ENCODE data around the gene PPP3CA.

PPP3CA gene

GRCh38 chr4:101163936-101164335 is 183.4 kb downstream of the PPP3CA start:
- DNase-seq (ENCODE audit: low read depth): peak; percentile 38
- TF ChIP-seq, protein P1, sequence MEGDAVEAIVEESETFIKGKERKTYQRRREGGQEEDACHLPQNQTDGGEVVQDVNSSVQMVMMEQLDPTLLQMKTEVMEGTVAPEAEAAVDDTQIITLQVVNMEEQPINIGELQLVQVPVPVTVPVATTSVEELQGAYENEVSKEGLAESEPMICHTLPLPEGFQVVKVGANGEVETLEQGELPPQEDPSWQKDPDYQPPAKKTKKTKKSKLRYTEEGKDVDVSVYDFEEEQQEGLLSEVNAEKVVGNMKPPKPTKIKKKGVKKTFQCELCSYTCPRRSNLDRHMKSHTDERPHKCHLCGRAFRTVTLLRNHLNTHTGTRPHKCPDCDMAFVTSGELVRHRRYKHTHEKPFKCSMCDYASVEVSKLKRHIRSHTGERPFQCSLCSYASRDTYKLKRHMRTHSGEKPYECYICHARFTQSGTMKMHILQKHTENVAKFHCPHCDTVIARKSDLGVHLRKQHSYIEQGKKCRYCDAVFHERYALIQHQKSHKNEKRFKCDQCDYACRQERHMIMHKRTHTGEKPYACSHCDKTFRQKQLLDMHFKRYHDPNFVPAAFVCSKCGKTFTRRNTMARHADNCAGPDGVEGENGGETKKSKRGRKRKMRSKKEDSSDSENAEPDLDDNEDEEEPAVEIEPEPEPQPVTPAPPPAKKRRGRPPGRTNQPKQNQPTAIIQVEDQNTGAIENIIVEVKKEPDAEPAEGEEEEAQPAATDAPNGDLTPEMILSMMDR (IDR thresholded peaks at IDR 0.05; ENCODE audit: insufficient read depth, low read depth, low read length, missing control alignments): no peak
- H3K4me3 ChIP-seq (ENCODE audit: low read length): no peak overlapping the region

DNA sequence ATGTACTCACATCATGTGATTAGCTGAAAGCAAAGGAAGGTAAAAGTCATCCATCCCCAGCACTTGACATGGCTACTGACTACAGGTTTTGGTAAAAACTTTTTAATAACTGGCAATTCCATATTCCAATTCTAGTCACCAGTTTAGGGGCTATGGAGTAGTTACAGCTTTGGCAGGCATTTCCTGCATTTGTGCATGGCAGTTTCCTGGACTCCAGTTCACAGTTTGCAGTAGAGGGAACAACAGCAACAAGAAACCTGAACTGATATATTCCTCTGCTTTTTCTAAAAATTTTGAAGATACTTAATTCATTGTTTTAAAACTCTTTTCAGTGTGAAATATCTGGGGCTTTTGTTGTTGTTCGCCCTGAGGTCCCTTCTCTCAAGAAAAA is 184.3 kb downstream of the PPP3CA start:
- no peak for DNase-seq (ENCODE audit: low read depth)
- TF ChIP-seq, protein P1 (IDR thresholded peaks at IDR 0.05; ENCODE audit: insufficient read depth, low read depth, low read length, missing control alignments): no peak
- no peak overlapping the region for H3K4me3 ChIP-seq (ENCODE audit: low read length)

DNA sequence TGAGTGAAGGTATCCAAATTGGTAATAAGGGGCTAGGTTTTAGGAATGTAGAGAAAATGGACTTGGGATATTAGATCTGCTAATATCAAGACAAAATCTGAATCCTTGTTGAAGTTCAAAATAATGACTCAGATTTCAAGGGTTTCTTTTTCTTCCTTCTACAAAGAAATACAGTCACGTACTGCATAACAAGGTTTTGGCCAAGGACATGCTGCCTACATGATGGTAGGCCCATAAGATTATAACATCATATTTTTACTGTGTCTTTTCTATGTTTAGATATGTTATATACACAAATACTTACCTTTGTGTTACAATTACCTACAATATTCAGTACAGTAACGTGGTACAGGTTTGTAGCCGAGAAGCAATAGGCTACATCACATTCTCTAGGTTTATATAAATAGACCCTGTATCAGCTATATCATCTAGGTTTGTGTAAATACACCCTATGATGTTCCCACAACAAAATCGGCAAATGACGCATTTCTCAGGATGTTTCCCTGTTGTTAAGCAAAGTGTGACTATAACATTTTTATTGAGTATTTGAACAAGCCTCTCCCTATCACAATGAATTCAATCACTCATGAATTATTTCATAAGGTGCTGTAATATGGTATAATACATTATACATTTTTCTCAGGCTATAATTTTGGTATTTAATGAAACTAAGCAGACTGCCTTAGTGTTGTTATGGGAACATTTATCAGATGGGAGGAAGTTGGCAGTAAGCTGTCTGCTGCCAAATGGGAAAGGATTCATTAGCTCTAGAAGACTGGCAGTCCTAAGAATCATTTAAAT is 186.3 kb downstream of the PPP3CA start:
- TF ChIP-seq, protein P1 (IDR thresholded peaks at IDR 0.05; ENCODE audit: insufficient read depth, low read depth, low read length, missing control alignments): no peak
- no peak overlapping the region for H3K4me3 ChIP-seq (ENCODE audit: low read length)
- DNase-seq (ENCODE audit: low read depth): no peak

- DNase-seq (ENCODE audit: low read depth): no peak
- TF ChIP-seq, protein P1 (IDR thresholded peaks at IDR 0.05; ENCODE audit: insufficient read depth, low read depth, low read length, missing control alignments): no peak
- H3K4me3 ChIP-seq (ENCODE audit: low read length): no peak overlapping the region
Observed at GRCh38 chr4:101158507-101158906, 188.8 kb downstream of the PPP3CA start.

- H3K4me3 ChIP-seq (ENCODE audit: low read length): no peak overlapping the region
- no peak for DNase-seq (ENCODE audit: low read depth)
- TF ChIP-seq, protein P1 (IDR thresholded peaks at IDR 0.05; ENCODE audit: insufficient read depth, low read depth, low read length, missing control alignments): no peak
Observed at GRCh38 chr4:101158134-101158482, 189.2 kb downstream of the PPP3CA start.

DNA sequence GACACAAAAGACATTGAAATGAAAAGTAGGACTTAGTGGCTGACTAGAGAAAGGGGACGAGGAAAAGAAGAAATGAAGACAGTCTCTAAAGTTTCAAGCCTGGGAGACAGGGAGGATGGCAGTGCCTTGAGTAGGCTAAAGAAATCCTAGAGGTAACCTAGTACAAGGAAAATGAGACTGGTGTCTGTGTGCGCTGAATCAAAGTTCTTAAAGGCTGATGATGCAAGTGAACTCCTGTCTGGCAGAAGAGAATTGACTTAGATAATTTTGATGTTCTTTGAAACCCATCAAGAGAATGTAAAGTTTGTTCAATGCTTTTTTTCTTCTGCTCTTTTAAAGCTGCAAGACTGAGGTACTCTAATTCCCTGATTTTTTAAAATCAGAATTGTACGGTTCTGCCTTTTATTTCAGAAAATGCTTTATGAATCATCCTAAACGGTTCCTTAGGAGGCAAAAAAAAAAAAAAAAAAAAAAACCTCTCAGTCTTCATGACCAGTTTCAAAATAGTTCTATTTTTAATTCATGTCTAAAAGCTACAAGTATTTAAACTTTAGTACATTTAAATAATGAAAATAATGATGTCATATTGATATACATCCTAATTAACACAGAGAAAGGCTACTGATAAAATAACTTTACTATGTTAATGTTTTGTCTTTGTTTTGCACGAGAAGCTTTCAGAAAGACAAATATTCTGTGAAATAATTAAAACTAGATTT is 189.8 kb downstream of the PPP3CA start:
- TF ChIP-seq, protein P1 (IDR thresholded peaks at IDR 0.05; ENCODE audit: insufficient read depth, low read depth, low read length, missing control alignments): no peak
- DNase-seq (ENCODE audit: low read depth): no peak
- H3K4me3 ChIP-seq (ENCODE audit: low read length): no peak overlapping the region

All from epithelial cell of esophagus (primary cell).